Endothelial cell of umbilical vein (primary cell): ENCODE data around the gene RER1. TPM values are rescaled to one million over a fixed set of nuclear protein-coding genes. Genes with fewer than 3 reads are reported as not detected.

ENCODE experiments used
- BruUV-seq: library from RNA; stranded (reverse); fragments of 400-500 nt; replicated peaks from 2 replicates; lab custom pipeline; 2021; lab: Mats Ljungman, UMichigan
- CTCF ChIA-PET: fragments of 300-600, 350-600 bp; sonication (Branson Sonifier 250); formaldehyde crosslinking; loops from one replicate; lab custom pipeline; 2021; ENCODE audit warnings: antibody characterized with exemption, inconsistent platforms; lab: Charles Lee
- POLR2A ChIA-PET: fragments of 300-600, 350-600 bp; sonication (Branson Sonifier 250); formaldehyde crosslinking; loops from one replicate; lab custom pipeline; 2021; ENCODE audit warnings: antibody characterized with exemption, inconsistent platforms; lab: Charles Lee
- DNase-seq: peaks from one replicate; pipeline ENCODE4 v3.0.0-alpha.2; 2011; ENCODE audit warnings: low read depth, low spot score
- FAIRE-seq: peaks from 2 replicates; lab custom pipeline; 2011; peaks lifted over from hg19 to GRCh38; lab: Jason Lieb, UNC
- H2AFZ ChIP-seq: 2 replicates; pipeline ENCODE4 v1.6.0; 2012; ENCODE audit warnings: low read depth, low read length, control low read depth, inconsistent platforms
- H3K27ac ChIP-seq: 2 replicates; pipeline ENCODE4 v1.5.1; 2011; ENCODE audit warnings: low read depth, mild to moderate bottlenecking, control low read depth, low read length, moderate library complexity; ENCODE audit not compliant: insufficient read depth
- H3K27me3 ChIP-seq, 2 experiments: 2 replicates each; pipeline versions ENCODE4 v1.6.0 to v1.6.1; 2011; ENCODE audit warnings: low read length in 2 of 2, mixed read lengths in 1 of 2; ENCODE audit not compliant: control insufficient read depth in 2 of 2, insufficient read depth in 2 of 2
- H3K36me3 ChIP-seq, 2 experiments: 2 replicates in 1 of 2; 3 replicates in 1 of 2; pipeline ENCODE4 v1.5.1; 2011; ENCODE audit warnings: low read length in 2 of 2, mild to moderate bottlenecking in 1 of 2, moderate library complexity in 1 of 2; ENCODE audit not compliant: control insufficient read depth in 2 of 2, insufficient read depth in 2 of 2; ENCODE audit errors: extremely low read depth in 1 of 2
- H3K4me1 ChIP-seq: 3 replicates; pipeline ENCODE4 v1.5.1; 2011; ENCODE audit warnings: mild to moderate bottlenecking, low read length; ENCODE audit not compliant: control insufficient read depth, insufficient read depth; ENCODE audit errors: extremely low read depth
- H3K4me2 ChIP-seq: 2 replicates; pipeline ENCODE4 v1.6.1; 2011; ENCODE audit warnings: low read length, control low read depth, mixed read lengths; ENCODE audit not compliant: insufficient read depth
- H3K4me3 ChIP-seq, 3 experiments: fragments of 200-600 bp in 1 of 3; sonication (generic), shearing (Covaris generic) in 1 of 3; replicated peaks in 1 of 3; 2 replicates each; pipeline ENCODE4 v1.5.1; 2011 to 2016; ENCODE audit warnings: control low read depth in 3 of 3, low read length in 3 of 3, mild to moderate bottlenecking in 2 of 3, inconsistent platforms in 1 of 3, low read depth in 1 of 3, moderate library complexity in 1 of 3; ENCODE audit not compliant: insufficient read depth in 1 of 3
- H3K79me2 ChIP-seq: 2 replicates; pipeline ENCODE4 v1.6.0; 2012; ENCODE audit warnings: low read length, inconsistent platforms; ENCODE audit not compliant: control insufficient read depth, insufficient read depth
- H3K9ac ChIP-seq: replicated peaks from 2 replicates; pipeline ENCODE3; 2011; ENCODE audit warnings: low read length, control low read depth; ENCODE audit not compliant: insufficient read depth; ENCODE audit errors: extremely low read depth
- H3K9me1 ChIP-seq: replicated peaks from 3 replicates; pipeline ENCODE4 v1.6.0; 2011; ENCODE audit warnings: mild to moderate bottlenecking, low read length; ENCODE audit not compliant: control insufficient read depth, insufficient read depth; ENCODE audit errors: extremely low read depth
- H3K9me3 ChIP-seq: replicated peaks from 2 replicates; pipeline ENCODE4 v1.5.1; 2012; ENCODE audit warnings: low read length, inconsistent platforms; ENCODE audit not compliant: control insufficient read depth, insufficient read depth
- H4K20me1 ChIP-seq: replicated peaks from 2 replicates; pipeline ENCODE3; 2011; ENCODE audit warnings: mild to moderate bottlenecking, low read length; ENCODE audit not compliant: control insufficient read depth, insufficient read depth; ENCODE audit errors: extremely low read depth
- EZH2 ChIP-seq: IDR thresholded peaks from 2 replicates; pipeline ENCODE4 v1.6.1; 2012; ENCODE audit warnings: borderline replicate concordance, low read depth, mild to moderate bottlenecking, moderate library complexity, low read length, inconsistent platforms; ENCODE audit not compliant: severe bottlenecking
- FOS ChIP-seq: IDR thresholded peaks from 2 replicates; pipeline ENCODE4 v1.6.1; 2011; ENCODE audit warnings: mild to moderate bottlenecking, low read length, moderate library complexity, borderline replicate concordance; ENCODE audit not compliant: insufficient read depth
- GATA2 ChIP-seq: IDR thresholded peaks from 2 replicates; pipeline ENCODE4 v1.7.0; 2011; ENCODE audit warnings: low read depth, mild to moderate bottlenecking, moderate library complexity, mixed read lengths, low read length; ENCODE audit not compliant: insufficient read length, insufficient read depth
- JUN ChIP-seq: IDR thresholded peaks from 2 replicates; pipeline ENCODE4 v1.6.1; 2011; ENCODE audit warnings: borderline replicate concordance, low read depth; ENCODE audit not compliant: insufficient read length, insufficient read depth
- MYC ChIP-seq: IDR thresholded peaks from one replicate; pipeline ENCODE4 v1.6.1; 2011; ENCODE audit warnings: mild to moderate bottlenecking, low read depth, low read length
- POLR2A ChIP-seq: IDR thresholded peaks from 2 replicates; pipeline ENCODE4 v1.6.1; 2012; ENCODE audit warnings: low read depth, mild to moderate bottlenecking, control low read depth, low read length
- POLR2AphosphoS5 ChIP-seq: IDR thresholded peaks from 2 replicates; pipeline ENCODE4 v1.6.1; 2012; ENCODE audit warnings: low read depth, mild to moderate bottlenecking, control low read depth, low read length, moderate library complexity; ENCODE audit not compliant: insufficient read depth
- dilution Hi-C: fragments of 300-500 bp; cut with MboI; formaldehyde crosslinking; loops from one replicate; pipeline ENCODE4 v1.15.0; 2019; ENCODE audit warnings: low sequenced_read_pairs; ENCODE audit not compliant: extremely low pct_ligation_motif_present
- intact Hi-C: fragments of 100-400 bp; cut with micrococcal nuclease; formaldehyde crosslinking; loops from one replicate; pipeline ENCODE4 v1.10.0; 2022
- polyA plus RNA-seq, 4 experiments: library from polyadenylated mRNA; depleted of rRNA in 3 of 4; stranded (reverse) in 3 of 4; unstranded in 1 of 4; fragments of >200 nt; gene quantifications; 2 replicates each; pipeline versions ENCODE4 v1.2.1 to v1.2.3, GENCODE V29; 2011 to 2012; ENCODE audit warnings: missing spikeins in 1 of 4
- total RNA-seq: library from RNA; stranded (reverse); gene quantifications from 2 replicates; pipeline ENCODE4 v1.2.3, GENCODE V29; 2021
- TF ChIP-seq, protein P1 (sequence below), 2 donors: IDR thresholded peaks; 1 replicate in 1 of 2; 2 replicates in 1 of 2; pipeline ENCODE4 v1.5.1; 2011; ENCODE audit warnings: low read length in 2 of 2, mild to moderate bottlenecking in 2 of 2, moderate library complexity in 2 of 2, control low read depth in 1 of 2, inconsistent platforms in 1 of 2, low read depth in 1 of 2; ENCODE audit not compliant: insufficient read depth in 1 of 2; ENCODE audit errors: extremely low read depth in 1 of 2
- TF ChIP-seq, protein P2 (sequence below): IDR thresholded peaks from 2 replicates; pipeline ENCODE4 v1.6.1; 2011; ENCODE audit not compliant: insufficient read depth, insufficient read length

The RER1 gene
- total and polyA plus RNA-seq, 2 donors (not counting 3 experiments of a cell fraction or from before 2014, with no cell fraction given), result 179 to 292 TPM

DNA sequence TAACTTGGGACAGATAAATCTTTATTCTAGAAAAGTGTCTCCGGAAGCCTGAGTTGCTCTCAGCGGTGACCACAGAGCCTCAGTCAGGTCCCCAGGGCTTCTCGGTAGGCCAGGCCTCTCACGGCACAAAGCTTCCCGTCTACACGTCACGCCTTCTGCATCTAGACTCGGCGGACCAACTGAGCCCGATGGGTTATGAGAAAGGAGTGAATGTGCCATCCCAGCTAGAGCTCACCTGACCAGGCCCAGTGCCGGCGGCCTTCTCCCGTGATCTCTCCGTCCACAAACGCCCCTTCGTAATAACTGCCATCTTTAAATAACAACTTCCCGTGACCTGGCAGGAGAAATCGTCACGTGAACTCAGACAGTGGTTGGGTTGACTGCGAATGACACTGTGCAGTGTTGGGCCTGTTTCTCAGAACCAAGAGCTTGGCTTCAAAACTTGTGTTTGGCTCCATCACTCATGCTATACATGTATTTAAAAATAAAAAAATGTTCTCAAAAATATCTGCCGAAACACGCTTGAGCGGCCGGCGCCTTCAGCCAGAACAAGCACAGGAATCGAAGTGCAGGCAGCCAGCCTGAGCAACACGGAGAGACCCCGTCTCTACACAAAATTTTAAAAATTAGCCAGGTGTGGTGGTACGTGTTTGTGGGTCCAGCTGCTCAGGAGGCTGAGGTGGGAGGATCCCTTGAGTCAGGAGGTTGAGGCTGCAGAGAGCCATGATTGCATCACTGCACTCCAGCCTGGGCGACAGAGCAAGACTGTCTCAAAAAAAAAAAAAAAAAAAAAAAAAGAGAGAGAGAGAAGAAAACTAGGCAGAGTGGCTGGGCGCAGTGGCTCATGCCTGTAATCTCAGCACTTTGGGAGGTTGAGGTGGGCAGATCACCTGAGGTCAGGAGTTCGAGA lies 3.4 kb upstream of the RER1 start:
- TF ChIP-seq JUN (no peak), FOS (no peak), POLR2AphosphoS5 (no peak), POLR2A (no peak), GATA2 (no peak), MYC (no peak), EZH2 (no peak)
- TF ChIP-seq, protein P1, sequence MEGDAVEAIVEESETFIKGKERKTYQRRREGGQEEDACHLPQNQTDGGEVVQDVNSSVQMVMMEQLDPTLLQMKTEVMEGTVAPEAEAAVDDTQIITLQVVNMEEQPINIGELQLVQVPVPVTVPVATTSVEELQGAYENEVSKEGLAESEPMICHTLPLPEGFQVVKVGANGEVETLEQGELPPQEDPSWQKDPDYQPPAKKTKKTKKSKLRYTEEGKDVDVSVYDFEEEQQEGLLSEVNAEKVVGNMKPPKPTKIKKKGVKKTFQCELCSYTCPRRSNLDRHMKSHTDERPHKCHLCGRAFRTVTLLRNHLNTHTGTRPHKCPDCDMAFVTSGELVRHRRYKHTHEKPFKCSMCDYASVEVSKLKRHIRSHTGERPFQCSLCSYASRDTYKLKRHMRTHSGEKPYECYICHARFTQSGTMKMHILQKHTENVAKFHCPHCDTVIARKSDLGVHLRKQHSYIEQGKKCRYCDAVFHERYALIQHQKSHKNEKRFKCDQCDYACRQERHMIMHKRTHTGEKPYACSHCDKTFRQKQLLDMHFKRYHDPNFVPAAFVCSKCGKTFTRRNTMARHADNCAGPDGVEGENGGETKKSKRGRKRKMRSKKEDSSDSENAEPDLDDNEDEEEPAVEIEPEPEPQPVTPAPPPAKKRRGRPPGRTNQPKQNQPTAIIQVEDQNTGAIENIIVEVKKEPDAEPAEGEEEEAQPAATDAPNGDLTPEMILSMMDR (IDR thresholded peaks at IDR 0.05; ENCODE audit: extremely low read depth in 1 of 2, insufficient read depth in 1 of 2, low read depth in 1 of 2, low read length in 2 of 2), result no peak
- TF ChIP-seq, protein P2, sequence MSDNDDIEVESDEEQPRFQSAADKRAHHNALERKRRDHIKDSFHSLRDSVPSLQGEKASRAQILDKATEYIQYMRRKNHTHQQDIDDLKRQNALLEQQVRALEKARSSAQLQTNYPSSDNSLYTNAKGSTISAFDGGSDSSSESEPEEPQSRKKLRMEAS, result no peak
- Histone ChIP-seq H3K27ac (no peak overlapping the region), H3K36me3 (peaks cover 0 to under 1% of the 10 kb centered on the region in 2 experiments), H3K4me3 (no peak overlapping the region), H3K9me1 (no peaks in the 10 kb centered on the region), H4K20me1 (no peaks in the 10 kb centered on the region), H3K9me3 (no peaks in the 10 kb centered on the region), H3K9ac (no peak overlapping the region), H3K27me3 (no peaks in the 10 kb centered on the region), H3K4me2 (no peak overlapping the region), H3K4me1 (peaks cover 16% of the 10 kb centered on the region), H3K79me2 (peaks cover 12% of the 10 kb centered on the region), H2AFZ (no peak overlapping the region)
- no TSS peak for BruUV-seq
- DNase-seq (no peak), FAIRE-seq (no peak)
- CTCF ChIA-PET, result interaction anchor here (1.6 to 3.0 kb wide), 2 partner anchors 189 to 193 kb away, joined by 3 to 14 read pairs; partner anchors contain the start of gene FAAP20
- dilution Hi-C loops, result no loop called here
- intact Hi-C loops, result no loop called here
- POLR2A ChIA-PET, result no interaction called here
